ENCODE measurements around the gene PRR33. TPM values are rescaled to one million over a fixed set of nuclear protein-coding genes. Genes with fewer than 3 reads are reported as not detected.

PRR33 gene
- total RNA-seq, 1 donor = not detected

DNA sequence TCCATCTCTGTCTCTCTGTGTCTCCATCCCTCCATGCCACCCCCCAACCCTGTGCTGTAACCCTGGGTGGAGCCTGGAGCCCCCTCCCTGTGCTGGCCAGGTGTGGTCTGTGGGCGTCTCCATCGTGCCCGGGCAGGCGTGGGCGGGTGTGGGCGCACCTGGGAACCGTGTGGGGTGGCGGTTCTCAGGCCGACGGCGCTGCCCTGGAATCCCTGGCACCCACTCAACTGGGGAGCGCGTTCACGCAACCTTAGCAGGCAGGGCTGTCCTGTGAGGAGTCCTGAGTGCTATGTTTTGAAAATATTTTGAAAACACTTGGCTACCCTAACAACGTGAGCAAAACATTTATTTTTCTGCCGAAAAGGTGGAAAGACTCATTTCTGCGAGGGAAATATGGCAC lies 32.5 kb upstream of the PRR33 start:
- H3K4me3 ChIP-seq (ENCODE audit: low read depth, low read length) = no peak overlapping the region
- DNase-seq (ENCODE audit: low read depth) = no peak
- TF ChIP-seq CTCF (IDR thresholded peaks at IDR 0.05; ENCODE audit: insufficient read depth, low read length) = no peak

GRCh38 chr11:1923201-1923956 lies 31.7 kb upstream of the PRR33 start:
- no peak for DNase-seq (ENCODE audit: low read depth)
- TF ChIP-seq CTCF (IDR thresholded peaks at IDR 0.05; ENCODE audit: insufficient read depth, low read length) = no peak
- no peak overlapping the region for H3K4me3 ChIP-seq (ENCODE audit: low read depth, low read length)

- no peak for TF ChIP-seq CTCF (IDR thresholded peaks at IDR 0.05; ENCODE audit: insufficient read depth, low read length)
- DNase-seq (ENCODE audit: low read depth) = no peak
- H3K4me3 ChIP-seq (ENCODE audit: low read depth, low read length) = no peak overlapping the region
Observed at GRCh38 chr11:1922481-1923081, 30.9 kb upstream of the PRR33 start.

DNA sequence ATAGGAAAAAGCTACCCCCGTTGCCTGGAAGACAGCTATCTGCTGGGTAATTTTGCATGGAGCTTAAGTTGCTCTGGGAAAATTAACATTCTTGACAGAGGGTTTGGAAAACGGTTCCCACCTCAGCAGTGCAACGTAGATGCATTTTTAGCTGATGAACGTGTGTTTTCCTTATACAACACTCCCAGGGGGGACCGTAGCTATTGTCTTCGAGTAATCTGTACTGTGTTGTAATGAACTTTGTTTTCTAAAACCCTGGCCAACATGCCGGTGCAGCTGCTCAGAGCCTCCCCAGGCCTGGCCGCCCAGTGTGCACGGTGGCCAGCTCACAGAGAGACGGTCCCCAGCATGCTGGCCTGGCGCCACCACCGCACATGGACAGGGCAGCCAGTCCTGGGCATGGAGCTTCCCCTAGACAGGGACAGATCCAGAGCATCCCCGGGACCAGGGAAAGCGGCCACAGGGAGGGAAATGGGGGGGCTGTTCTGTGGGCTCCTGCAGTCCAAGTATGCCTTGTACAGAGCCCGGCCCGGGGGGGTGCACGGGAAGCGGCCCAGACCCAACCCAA lies 30.0 kb upstream of the PRR33 start:
- DNase-seq (ENCODE audit: low read depth) = peak; percentile 92
- no peak for TF ChIP-seq CTCF (IDR thresholded peaks at IDR 0.05; ENCODE audit: insufficient read depth, low read length)
- no peak overlapping the region for H3K4me3 ChIP-seq (ENCODE audit: low read depth, low read length)

- DNase-seq (ENCODE audit: low read depth) = no peak
- H3K4me3 ChIP-seq (ENCODE audit: low read depth, low read length) = no peak overlapping the region
- peak; percentile 9 for TF ChIP-seq CTCF (IDR thresholded peaks at IDR 0.05; ENCODE audit: insufficient read depth, low read length)
Observed at GRCh38 chr11:1920909-1921573, 29.3 kb upstream of the PRR33 start.

DNA sequence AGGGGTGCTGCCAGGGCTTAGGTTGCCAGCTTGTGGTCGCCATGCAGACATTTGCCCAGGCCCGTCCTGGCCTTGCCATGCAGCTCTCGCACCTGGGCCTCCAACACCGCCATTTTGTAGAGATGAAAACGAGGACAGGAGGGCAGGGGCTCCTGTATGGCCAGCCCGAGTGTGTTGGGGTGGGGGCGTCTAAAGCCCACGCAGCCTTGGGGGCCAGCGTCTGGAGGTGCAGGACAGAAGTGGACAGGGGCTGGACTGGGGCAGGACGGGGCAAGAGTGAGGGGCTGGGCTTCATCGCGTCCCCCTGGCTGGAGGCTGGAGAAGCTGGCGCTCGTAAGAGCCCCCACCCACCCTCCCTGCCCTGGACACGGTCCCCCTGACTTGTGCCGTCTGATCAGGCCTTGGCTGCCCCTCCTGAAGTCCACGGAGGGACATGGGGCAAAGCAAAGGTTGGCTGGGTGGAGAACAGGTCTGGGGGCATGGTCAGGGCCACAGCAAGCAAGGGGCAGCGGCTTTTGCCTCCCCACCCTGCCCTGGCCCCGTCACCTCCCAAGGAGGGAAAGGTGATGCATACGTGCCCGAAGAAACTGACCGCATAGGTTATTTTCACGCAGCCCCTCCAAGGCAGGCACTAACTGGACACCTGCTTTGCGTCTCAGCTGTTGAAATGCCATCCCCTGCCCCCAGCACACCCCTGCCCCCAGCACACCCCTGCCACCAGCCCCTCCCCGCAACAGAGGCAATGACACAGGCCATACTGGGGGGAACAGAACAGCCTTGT lies 28.6 kb upstream of the PRR33 start:
- no peak for TF ChIP-seq CTCF (IDR thresholded peaks at IDR 0.05; ENCODE audit: insufficient read depth, low read length)
- no peak overlapping the region for H3K4me3 ChIP-seq (ENCODE audit: low read depth, low read length)
- DNase-seq (ENCODE audit: low read depth) = no peak

Data from fibroblast of the aortic adventitia (primary cell).